ENCODE data around the gene NUP98.
A peak's percentile ranks its signal among the peaks of the same experiment; 100 is the strongest.

Gene NUP98

GRCh38 chr11:3641191-3641590, 156.2 kb downstream of the NUP98 start:
- no peak for DNase-seq (ENCODE audit: low spot score)

DNA sequence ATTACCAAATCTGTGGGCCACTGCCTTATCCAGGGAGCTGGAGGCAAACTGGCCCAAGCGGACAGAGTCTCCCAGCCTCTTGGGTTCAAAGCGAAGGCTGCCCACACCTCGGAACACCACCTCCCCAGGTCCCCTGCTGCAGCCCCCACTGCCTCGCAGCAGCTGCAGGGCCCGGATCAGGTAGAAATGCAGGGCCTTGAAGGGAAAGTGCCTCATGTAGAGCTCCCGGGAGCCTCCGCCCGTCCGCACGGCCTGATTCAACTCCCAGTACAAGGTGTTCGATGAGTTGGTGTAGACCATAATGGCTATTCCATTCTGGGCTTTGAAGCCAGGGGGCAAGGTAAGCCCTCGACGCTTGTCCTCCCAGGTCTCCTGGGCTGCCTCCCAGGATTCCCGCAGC, 157.5 kb downstream of the NUP98 start:
- DNase-seq (ENCODE audit: low spot score), result no peak

DNA sequence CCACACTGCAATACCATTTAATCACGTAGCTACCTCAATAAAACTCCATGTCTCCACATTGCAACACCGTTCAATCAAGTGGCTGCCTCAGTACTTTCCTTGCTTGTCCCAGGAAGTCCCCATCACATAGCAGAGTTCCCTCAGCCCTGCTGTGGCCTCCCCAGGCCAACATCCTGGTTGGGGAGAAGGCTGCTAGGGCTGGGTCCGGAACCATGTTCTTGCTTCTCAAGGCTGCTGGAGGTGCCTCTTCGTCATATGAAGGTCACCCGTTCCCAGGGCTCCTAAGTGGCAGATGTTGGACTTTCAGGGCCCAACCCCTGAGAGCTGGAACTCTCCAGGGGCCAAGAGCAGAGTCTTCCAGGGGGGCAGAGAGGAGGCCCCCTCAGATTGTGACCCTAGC, 158.8 kb downstream of the NUP98 start:
- no peak for DNase-seq (ENCODE audit: low spot score)

DNA sequence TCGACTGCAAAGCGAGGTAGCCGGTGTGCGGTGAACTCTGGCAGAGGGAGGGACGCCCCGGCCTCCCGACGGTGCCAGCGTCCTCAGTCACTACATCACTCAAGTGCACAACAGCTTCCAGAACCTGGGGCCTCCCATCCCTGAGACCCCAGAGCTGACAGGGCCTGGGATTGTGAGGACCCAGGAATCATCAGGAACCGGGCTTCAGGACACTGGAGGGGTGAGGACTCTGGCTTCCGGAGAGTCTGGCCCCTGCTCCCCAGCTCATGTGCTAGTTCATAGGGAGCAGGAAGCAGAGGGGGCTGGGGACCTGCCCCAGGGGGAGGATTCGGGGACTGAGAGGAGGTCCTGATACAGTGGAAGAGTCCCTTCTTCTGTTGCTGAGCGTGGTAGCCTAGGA, 160.2 kb downstream of the NUP98 start:
- no peak for DNase-seq (ENCODE audit: low spot score)

DNA sequence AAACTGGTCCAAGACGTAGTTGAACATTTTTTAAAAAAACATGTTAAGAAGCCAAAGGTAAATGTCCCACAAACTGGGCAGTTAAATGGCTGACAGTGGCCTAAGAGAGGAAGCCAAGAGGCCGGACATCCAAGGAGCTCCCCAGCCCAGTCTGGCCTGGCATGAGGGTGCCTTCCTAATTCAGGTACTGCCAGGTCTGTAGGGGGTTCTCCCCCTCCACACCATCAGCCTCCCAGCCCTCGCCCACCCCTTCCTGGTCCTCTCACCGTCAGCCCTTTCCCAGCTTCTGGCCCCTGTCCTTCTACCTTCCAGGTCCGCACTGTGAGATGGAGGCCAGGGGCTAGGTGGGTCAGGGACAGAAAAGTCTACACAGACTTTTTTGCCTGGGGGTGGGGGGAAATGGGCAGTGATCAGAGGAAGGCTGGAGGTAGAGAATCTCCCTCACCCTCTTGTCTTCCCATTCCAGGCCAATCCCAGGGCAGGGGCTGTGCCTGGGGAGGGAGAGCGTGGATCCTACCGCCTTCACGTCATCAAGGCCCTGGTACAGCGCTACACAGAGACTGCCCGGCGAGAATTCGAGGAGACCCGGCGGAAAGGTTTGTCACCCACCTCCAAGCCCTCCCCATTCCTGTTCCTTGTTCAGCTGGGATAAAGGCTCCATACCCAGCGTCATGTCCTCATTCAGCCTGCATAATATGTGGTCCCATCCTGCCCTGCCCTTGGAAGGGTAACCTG, 161.5 kb downstream of the NUP98 start:
- no peak for DNase-seq (ENCODE audit: low spot score)

- DNase-seq (ENCODE audit: low spot score), result no peak
These were observed 165.2 kb downstream of the NUP98 start for GRCh38 chr11:3632070-3632660.

- no peak for DNase-seq (ENCODE audit: low spot score)
These were observed 166.0 kb downstream of the NUP98 start for GRCh38 chr11:3631331-3631730.

- DNase-seq (ENCODE audit: low spot score), result no peak
These were observed 170.1 kb downstream of the NUP98 start for GRCh38 chr11:3627291-3627690.

GRCh38 chr11:3626250-3626960, 170.9 kb downstream of the NUP98 start:
- DNase-seq (ENCODE audit: low spot score), result peak; percentile 63
